H9 (cell line): ENCODE measurements around the gene RGS9. TPM values are rescaled to one million over a fixed set of nuclear protein-coding genes. Genes with fewer than 3 reads are reported as not detected.

Experiments used
- DNase-seq: peaks from one replicate; pipeline ENCODE4 v3.0.0-alpha.2; 2017
- H2AFZ ChIP-seq: one replicate; pipeline ENCODE4 v1.6.1; 2013; ENCODE audit warnings: mild to moderate bottlenecking, low read length, control low read depth, moderate library complexity
- H2AK5ac ChIP-seq: 2 replicates; pipeline ENCODE4 v1.6.1; 2013; ENCODE audit warnings: low read length, control low read depth, mixed read lengths; ENCODE audit not compliant: insufficient read length
- H2BK120ac ChIP-seq: one replicate; pipeline ENCODE4 v1.6.1; 2013; ENCODE audit warnings: low read depth, mild to moderate bottlenecking, low read length, control low read depth, inconsistent platforms; ENCODE audit not compliant: poor library complexity, severe bottlenecking
- H2BK12ac ChIP-seq: 2 replicates; pipeline ENCODE4 v1.6.1; 2013; ENCODE audit warnings: low read length, control low read depth, mixed read lengths, low read depth; ENCODE audit not compliant: insufficient read length
- H2BK15ac ChIP-seq: 2 replicates; pipeline ENCODE4 v1.6.1; 2013; ENCODE audit warnings: low read depth, low read length, control low read depth
- H2BK20ac ChIP-seq: one replicate; pipeline ENCODE4 v1.6.1; 2013; ENCODE audit warnings: low read depth, mild to moderate bottlenecking, low read length, control low read depth, inconsistent platforms; ENCODE audit not compliant: poor library complexity, severe bottlenecking
- H2BK5ac ChIP-seq: 2 replicates; pipeline ENCODE4 v1.6.1; 2013; ENCODE audit warnings: low read length, control low read depth, mixed read lengths; ENCODE audit not compliant: insufficient read length
- H3K14ac ChIP-seq: 2 replicates; pipeline ENCODE4 v1.6.1; 2013; ENCODE audit warnings: low read length, control low read depth; ENCODE audit not compliant: insufficient read depth
- H3K18ac ChIP-seq: 2 replicates; pipeline ENCODE4 v1.6.1; 2013; ENCODE audit warnings: low read depth, mild to moderate bottlenecking, mixed read lengths, low read length, control low read depth; ENCODE audit not compliant: insufficient read length
- H3K23ac ChIP-seq: 2 replicates; pipeline ENCODE4 v1.6.1; 2013; ENCODE audit warnings: low read length, control low read depth, mixed read lengths, low read depth; ENCODE audit not compliant: insufficient read length
- H3K23me2 ChIP-seq: 2 replicates; pipeline ENCODE4 v1.6.1; 2013; ENCODE audit warnings: low read depth, mild to moderate bottlenecking, mixed read lengths, low read length, control low read depth; ENCODE audit not compliant: insufficient read length, poor library complexity, severe bottlenecking
- H3K27ac ChIP-seq: 2 replicates; pipeline ENCODE4 v1.5.1; 2013; ENCODE audit warnings: low read length, control low read depth, mixed read lengths, low read depth; ENCODE audit not compliant: insufficient read length
- H3K27me3 ChIP-seq: 2 replicates; pipeline ENCODE4 v1.6.1; 2013; ENCODE audit warnings: low read length, control low read depth, inconsistent platforms; ENCODE audit not compliant: insufficient read depth
- H3K4ac ChIP-seq: 2 replicates; pipeline ENCODE4 v1.6.1; 2013; ENCODE audit warnings: low read depth, mild to moderate bottlenecking, control low read depth, inconsistent platforms, low read length, moderate library complexity
- H3K4me1 ChIP-seq: 2 replicates; pipeline ENCODE4 v1.6.1; 2013; ENCODE audit warnings: low read length, control low read depth, inconsistent platforms; ENCODE audit not compliant: insufficient read depth
- H3K4me2 ChIP-seq: 2 replicates; pipeline ENCODE4 v1.6.1; 2013; ENCODE audit warnings: low read length, control low read depth, mixed read lengths; ENCODE audit not compliant: insufficient read length, insufficient read depth
- H3K56ac ChIP-seq: 2 replicates; pipeline ENCODE4 v1.6.1; 2013; ENCODE audit warnings: low read depth, mild to moderate bottlenecking, mixed read lengths, low read length, control low read depth; ENCODE audit not compliant: insufficient read length
- H3K79me1 ChIP-seq: 2 replicates; pipeline ENCODE4 v1.6.1; 2013; ENCODE audit warnings: low read depth, mild to moderate bottlenecking, moderate library complexity, low read length, control low read depth, inconsistent platforms; ENCODE audit not compliant: insufficient read depth, poor library complexity, severe bottlenecking
- H3K79me2 ChIP-seq: 2 replicates; pipeline ENCODE4 v1.6.1; 2013; ENCODE audit warnings: low read length, control low read depth, inconsistent platforms; ENCODE audit not compliant: insufficient read depth
- H3K9ac ChIP-seq: 2 replicates; pipeline ENCODE4 v1.6.1; 2013; ENCODE audit warnings: low read length, control low read depth, mixed read lengths; ENCODE audit not compliant: insufficient read length; ENCODE audit errors: extremely low read depth
- H3K9me3 ChIP-seq: one replicate; pipeline ENCODE4 v1.6.1; 2013; ENCODE audit warnings: low read depth, low read length, inconsistent platforms; ENCODE audit not compliant: control insufficient read depth
- H3T11ph ChIP-seq: one replicate; pipeline ENCODE4 v1.6.1; 2013; ENCODE audit warnings: mild to moderate bottlenecking, low read length, control low read depth, inconsistent platforms
- H4K20me1 ChIP-seq: one replicate; pipeline ENCODE4 v1.6.1; 2013; ENCODE audit not compliant: control insufficient read depth, insufficient read length, insufficient read depth
- H4K5ac ChIP-seq: 2 replicates; pipeline ENCODE4 v1.6.1; 2013; ENCODE audit warnings: low read depth, mild to moderate bottlenecking, mixed read lengths, low read length, control low read depth; ENCODE audit not compliant: insufficient read length
- H4K8ac ChIP-seq: replicated peaks from 2 replicates; pipeline ENCODE4 v1.6.1; 2013; ENCODE audit warnings: low read length, control low read depth, mixed read lengths, low read depth; ENCODE audit not compliant: insufficient read length
- H4K91ac ChIP-seq: 2 replicates; pipeline ENCODE4 v1.6.1; 2013; ENCODE audit warnings: low read depth, mild to moderate bottlenecking, moderate library complexity, mixed read lengths, low read length, control low read depth; ENCODE audit not compliant: insufficient read length
- H3K27ac Mint-ChIP-seq, 3 experiments: 2 replicates in 2 of 3; 3 replicates in 1 of 3; pipeline ENCODE4 v1.8.0; 2020 to 2021; ENCODE audit warnings: mixed read lengths in 3 of 3, mild to moderate bottlenecking in 1 of 3, moderate library complexity in 1 of 3
- H3K27me3 Mint-ChIP-seq: 2 replicates; pipeline ENCODE4 v1.8.0; 2021; ENCODE audit warnings: low read depth, mild to moderate bottlenecking, moderate library complexity, mixed read lengths
- H3K36me3 Mint-ChIP-seq, 3 experiments: 2 replicates in 2 of 3; 3 replicates in 1 of 3; pipeline ENCODE4 v1.8.0; 2020 to 2021; ENCODE audit warnings: low read depth in 3 of 3, mixed read lengths in 3 of 3; ENCODE audit not compliant: insufficient read depth in 1 of 3
- H3K4me1 Mint-ChIP-seq, 2 experiments: 2 replicates each; pipeline ENCODE4 v1.8.0; 2020; ENCODE audit warnings: mixed read lengths in 2 of 2
- H3K4me3 Mint-ChIP-seq, 2 experiments: 2 replicates in 1 of 2; 3 replicates in 1 of 2; pipeline ENCODE4 v1.8.0; 2020 to 2021; ENCODE audit warnings: mild to moderate bottlenecking in 2 of 2, mixed read lengths in 2 of 2, moderate library complexity in 1 of 2
- H3K9me3 Mint-ChIP-seq, 2 experiments: 2 replicates in 1 of 2; 3 replicates in 1 of 2; pipeline ENCODE4 v1.8.0; 2020; ENCODE audit warnings: mild to moderate bottlenecking in 2 of 2, mixed read lengths in 2 of 2, moderate library complexity in 1 of 2
- CTCF ChIP-seq: fragments of 200-600 bp; sonication (generic); conservative IDR thresholded peaks from 3 replicates; pipeline ENCODE4 v1.8.0; 2021; ENCODE audit warnings: antibody characterized with exemption, mild to moderate bottlenecking
- WGBS: extraction: QIAGEN DNeasy Blood & Tissue Kit; methylation state at CpG from one replicate; pipeline ENCODE4 v1.1.7; 2013; ENCODE audit warnings: missing lambda C conversion rate, low lambda C conversion rate, mixed read lengths; ENCODE audit not compliant: insufficient read length; ENCODE audit errors: extremely low coverage; 5-methylcytosine and 5-hydroxymethylcytosine counted together
- total RNA-seq: library from RNA; stranded (reverse); gene quantifications from 2 replicates; pipeline ENCODE4 v1.2.1, GENCODE V29; 2021

Gene RGS9
- total RNA-seq, 1 experiment from 2014 or later = 12.0 TPM

DNA sequence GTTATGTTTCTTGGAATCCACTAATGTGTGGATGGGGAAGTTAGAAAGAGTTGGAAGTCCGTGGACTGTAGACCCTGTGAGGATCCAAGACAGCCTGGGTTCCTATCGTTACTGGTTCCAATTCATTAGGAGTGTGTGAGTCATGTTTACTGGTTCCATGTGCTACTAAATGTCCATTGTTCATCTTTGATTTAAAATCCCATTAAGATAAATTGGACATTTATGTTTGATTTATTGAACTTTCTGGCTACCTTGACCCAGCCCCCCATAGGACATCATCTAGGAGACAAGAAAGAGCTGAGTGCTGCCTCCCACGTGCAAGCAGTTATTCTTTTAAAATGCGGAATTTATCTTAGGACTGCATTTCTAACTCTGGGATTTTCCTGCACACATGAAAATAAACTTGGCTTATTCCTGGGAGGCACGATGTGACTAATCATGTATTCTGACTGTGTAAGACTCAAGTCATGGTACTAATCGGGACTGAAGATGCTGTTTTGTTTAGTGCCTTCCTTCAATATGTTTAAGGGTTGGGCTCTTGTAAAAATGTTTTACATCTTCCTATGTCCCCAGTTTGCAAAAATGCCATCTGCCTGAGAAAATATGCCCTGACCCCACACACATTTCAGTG lies 53.4 kb downstream of the RGS9 start:
- Histone ChIP-seq H2AK5ac (no peak overlapping the region), H2BK120ac (no peak overlapping the region), H3K23me2 (no peaks in the 10 kb centered on the region), H2BK20ac (no peak overlapping the region), H3K4me2 (no peak overlapping the region), H4K20me1 (no peaks in the 10 kb centered on the region), H3K4ac (no peak overlapping the region), H3K56ac (no peak overlapping the region), H3K18ac (no peak overlapping the region), H2BK12ac (no peak overlapping the region), H3K9me3 (no peaks in the 10 kb centered on the region), H3K79me1 (no peaks in the 10 kb centered on the region), H3T11ph (no peak overlapping the region), H3K14ac (no peak overlapping the region), H2BK5ac (no peak overlapping the region), H4K8ac (no peak overlapping the region), H2AFZ (no peak overlapping the region), H4K5ac (no peak overlapping the region), H3K79me2 (no peaks in the 10 kb centered on the region), H4K91ac (no peak overlapping the region), H3K23ac (no peak overlapping the region), H3K4me1 (peaks cover 9% of the 10 kb centered on the region; the same call in 1 of the 2 replicates), H3K27me3 (no peaks in the 10 kb centered on the region), H2BK15ac (no peak overlapping the region), H3K9ac (no peak overlapping the region), H3K27ac (no peak overlapping the region)
- WGBS = no CpG with 5 or more reads among the region's 6 CpGs
- no peak for DNase-seq
- peaks cover 16 to 23% of the 10 kb centered on the region in 2 experiments for H3K4me1 Mint-ChIP-seq
- no peak overlapping the region for H3K4me3 Mint-ChIP-seq
- TF ChIP-seq CTCF = no peak
- H3K9me3 Mint-ChIP-seq = peaks cover 0 to 3% of the 10 kb centered on the region in 2 experiments; a peak in 2 of 5 replicates
- no peak overlapping the region for H3K27ac Mint-ChIP-seq
- H3K36me3 Mint-ChIP-seq = no peaks in the 10 kb centered on the region
- no peaks in the 10 kb centered on the region for H3K27me3 Mint-ChIP-seq
